Endothelial cell of umbilical vein (primary cell): ENCODE results near the gene DCUN1D1. TPM values are rescaled to one million over a fixed set of nuclear protein-coding genes. Genes with fewer than 3 reads are reported as not detected.

Experiments used
- BruUV-seq: library from RNA; stranded (reverse); fragments of 400-500 nt; replicated peaks from 2 replicates; lab custom pipeline; 2021; lab: Mats Ljungman, UMichigan
- CTCF ChIA-PET: fragments of 300-600, 350-600 bp; sonication (Branson Sonifier 250); formaldehyde crosslinking; loops from one replicate; lab custom pipeline; 2021; ENCODE audit warnings: antibody characterized with exemption, inconsistent platforms; lab: Charles Lee
- POLR2A ChIA-PET: fragments of 300-600, 350-600 bp; sonication (Branson Sonifier 250); formaldehyde crosslinking; loops from one replicate; lab custom pipeline; 2021; ENCODE audit warnings: antibody characterized with exemption, inconsistent platforms; lab: Charles Lee
- DNase-seq: peaks from one replicate; pipeline ENCODE4 v3.0.0-alpha.2; 2011; ENCODE audit warnings: low read depth, low spot score
- FAIRE-seq: peaks from 2 replicates; lab custom pipeline; 2011; peaks lifted over from hg19 to GRCh38; lab: Jason Lieb, UNC
- H2AFZ ChIP-seq: 2 replicates; pipeline ENCODE4 v1.6.0; 2012; ENCODE audit warnings: low read depth, low read length, control low read depth, inconsistent platforms
- H3K27ac ChIP-seq: 2 replicates; pipeline ENCODE4 v1.5.1; 2011; ENCODE audit warnings: low read depth, mild to moderate bottlenecking, control low read depth, low read length, moderate library complexity; ENCODE audit not compliant: insufficient read depth
- H3K27me3 ChIP-seq, 2 experiments: 2 replicates each; pipeline versions ENCODE4 v1.6.0 to v1.6.1; 2011; ENCODE audit warnings: low read length in 2 of 2, mixed read lengths in 1 of 2; ENCODE audit not compliant: control insufficient read depth in 2 of 2, insufficient read depth in 2 of 2
- H3K36me3 ChIP-seq, 2 experiments: 2 replicates in 1 of 2; 3 replicates in 1 of 2; pipeline ENCODE4 v1.5.1; 2011; ENCODE audit warnings: low read length in 2 of 2, mild to moderate bottlenecking in 1 of 2, moderate library complexity in 1 of 2; ENCODE audit not compliant: control insufficient read depth in 2 of 2, insufficient read depth in 2 of 2; ENCODE audit errors: extremely low read depth in 1 of 2
- H3K4me1 ChIP-seq: 3 replicates; pipeline ENCODE4 v1.5.1; 2011; ENCODE audit warnings: mild to moderate bottlenecking, low read length; ENCODE audit not compliant: control insufficient read depth, insufficient read depth; ENCODE audit errors: extremely low read depth
- H3K4me2 ChIP-seq: 2 replicates; pipeline ENCODE4 v1.6.1; 2011; ENCODE audit warnings: low read length, control low read depth, mixed read lengths; ENCODE audit not compliant: insufficient read depth
- H3K4me3 ChIP-seq, 3 experiments: fragments of 200-600 bp in 1 of 3; sonication (generic), shearing (Covaris generic) in 1 of 3; replicated peaks in 1 of 3; 2 replicates each; pipeline ENCODE4 v1.5.1; 2011 to 2016; ENCODE audit warnings: control low read depth in 3 of 3, low read length in 3 of 3, mild to moderate bottlenecking in 2 of 3, inconsistent platforms in 1 of 3, low read depth in 1 of 3, moderate library complexity in 1 of 3; ENCODE audit not compliant: insufficient read depth in 1 of 3
- H3K79me2 ChIP-seq: 2 replicates; pipeline ENCODE4 v1.6.0; 2012; ENCODE audit warnings: low read length, inconsistent platforms; ENCODE audit not compliant: control insufficient read depth, insufficient read depth
- H3K9ac ChIP-seq: replicated peaks from 2 replicates; pipeline ENCODE3; 2011; ENCODE audit warnings: low read length, control low read depth; ENCODE audit not compliant: insufficient read depth; ENCODE audit errors: extremely low read depth
- H3K9me1 ChIP-seq: replicated peaks from 3 replicates; pipeline ENCODE4 v1.6.0; 2011; ENCODE audit warnings: mild to moderate bottlenecking, low read length; ENCODE audit not compliant: control insufficient read depth, insufficient read depth; ENCODE audit errors: extremely low read depth
- H3K9me3 ChIP-seq: replicated peaks from 2 replicates; pipeline ENCODE4 v1.5.1; 2012; ENCODE audit warnings: low read length, inconsistent platforms; ENCODE audit not compliant: control insufficient read depth, insufficient read depth
- H4K20me1 ChIP-seq: replicated peaks from 2 replicates; pipeline ENCODE3; 2011; ENCODE audit warnings: mild to moderate bottlenecking, low read length; ENCODE audit not compliant: control insufficient read depth, insufficient read depth; ENCODE audit errors: extremely low read depth
- CTCF ChIP-seq, 2 donors: IDR thresholded peaks; 1 replicate in 1 of 2; 2 replicates in 1 of 2; pipeline ENCODE4 v1.5.1; 2011; ENCODE audit warnings: low read length in 2 of 2, mild to moderate bottlenecking in 2 of 2, moderate library complexity in 2 of 2, control low read depth in 1 of 2, inconsistent platforms in 1 of 2, low read depth in 1 of 2; ENCODE audit not compliant: insufficient read depth in 1 of 2; ENCODE audit errors: extremely low read depth in 1 of 2
- EZH2 ChIP-seq: IDR thresholded peaks from 2 replicates; pipeline ENCODE4 v1.6.1; 2012; ENCODE audit warnings: borderline replicate concordance, low read depth, mild to moderate bottlenecking, moderate library complexity, low read length, inconsistent platforms; ENCODE audit not compliant: severe bottlenecking
- FOS ChIP-seq: IDR thresholded peaks from 2 replicates; pipeline ENCODE4 v1.6.1; 2011; ENCODE audit warnings: mild to moderate bottlenecking, low read length, moderate library complexity, borderline replicate concordance; ENCODE audit not compliant: insufficient read depth
- GATA2 ChIP-seq: IDR thresholded peaks from 2 replicates; pipeline ENCODE4 v1.7.0; 2011; ENCODE audit warnings: low read depth, mild to moderate bottlenecking, moderate library complexity, mixed read lengths, low read length; ENCODE audit not compliant: insufficient read length, insufficient read depth
- JUN ChIP-seq: IDR thresholded peaks from 2 replicates; pipeline ENCODE4 v1.6.1; 2011; ENCODE audit warnings: borderline replicate concordance, low read depth; ENCODE audit not compliant: insufficient read length, insufficient read depth
- MAX ChIP-seq: IDR thresholded peaks from 2 replicates; pipeline ENCODE4 v1.6.1; 2011; ENCODE audit not compliant: insufficient read depth, insufficient read length
- MYC ChIP-seq: IDR thresholded peaks from one replicate; pipeline ENCODE4 v1.6.1; 2011; ENCODE audit warnings: mild to moderate bottlenecking, low read depth, low read length
- POLR2A ChIP-seq: IDR thresholded peaks from 2 replicates; pipeline ENCODE4 v1.6.1; 2012; ENCODE audit warnings: low read depth, mild to moderate bottlenecking, control low read depth, low read length
- POLR2AphosphoS5 ChIP-seq: IDR thresholded peaks from 2 replicates; pipeline ENCODE4 v1.6.1; 2012; ENCODE audit warnings: low read depth, mild to moderate bottlenecking, control low read depth, low read length, moderate library complexity; ENCODE audit not compliant: insufficient read depth
- dilution Hi-C: fragments of 300-500 bp; cut with MboI; formaldehyde crosslinking; loops from one replicate; pipeline ENCODE4 v1.15.0; 2019; ENCODE audit warnings: low sequenced_read_pairs; ENCODE audit not compliant: extremely low pct_ligation_motif_present
- intact Hi-C: fragments of 100-400 bp; cut with micrococcal nuclease; formaldehyde crosslinking; loops from one replicate; pipeline ENCODE4 v1.10.0; 2022
- polyA plus RNA-seq, 4 experiments: library from polyadenylated mRNA; depleted of rRNA in 3 of 4; stranded (reverse) in 3 of 4; unstranded in 1 of 4; fragments of >200 nt; gene quantifications; 2 replicates each; pipeline versions ENCODE4 v1.2.1 to v1.2.3, GENCODE V29; 2011 to 2012; ENCODE audit warnings: missing spikeins in 1 of 4
- total RNA-seq: library from RNA; stranded (reverse); gene quantifications from 2 replicates; pipeline ENCODE4 v1.2.3, GENCODE V29; 2021

The DCUN1D1 gene
- total and polyA plus RNA-seq, 2 donors (not counting 3 experiments of a cell fraction or from before 2014, with no cell fraction given): 4.9 to 41.3 TPM

- intact Hi-C loops: no loop called here
- Histone ChIP-seq H3K9ac (no peak overlapping the region), H3K9me1 (no peaks in the 10 kb centered on the region), H3K27ac (no peak overlapping the region), H3K36me3 (no peaks in the 10 kb centered on the region), H3K4me3 (no peak overlapping the region), H3K27me3 (no peaks in the 10 kb centered on the region), H2AFZ (no peak overlapping the region), H3K4me1 (peaks cover 3% of the 10 kb centered on the region), H3K79me2 (no peaks in the 10 kb centered on the region), H3K4me2 (no peak overlapping the region), H3K9me3 (no peaks in the 10 kb centered on the region), H4K20me1 (no peaks in the 10 kb centered on the region)
- dilution Hi-C loops: no loop called here
- DNase-seq (no peak), FAIRE-seq (no peak)
- no peak for TF ChIP-seq MYC
- TF ChIP-seq MAX: no peak
- TF ChIP-seq POLR2AphosphoS5: no peak
- no peak for TF ChIP-seq JUN
- TF ChIP-seq FOS: no peak
- TF ChIP-seq POLR2A: no peak
- TF ChIP-seq GATA2: no peak
- no peak for TF ChIP-seq CTCF (IDR thresholded peaks at IDR 0.05; ENCODE audit: extremely low read depth in 1 of 2, insufficient read depth in 1 of 2, low read depth in 1 of 2, low read length in 2 of 2)
- no peak for TF ChIP-seq EZH2
- BruUV-seq: no TSS peak
- ChIA-PET CTCF (no interaction called here), POLR2A (no interaction called here)
Measured at GRCh38 chr3:182936918-182937285, 43.4 kb downstream of the DCUN1D1 start.
